Gastrocnemius medialis (tissue), 4 donors: ENCODE data around the gene AHNAK2. TPM values are rescaled to one million over a fixed set of nuclear protein-coding genes. Genes with fewer than 3 reads are reported as not detected.

ENCODE experiments used
- ATAC-seq, 2 donors: fragments of 150-250 bp; one replicate each; pipeline ENCODE4 v1.9.1; 2016
- DNase-seq, 2 donors: peaks; one replicate each; pipeline ENCODE4 v3.0.0-alpha.2; 2019
- H3K27ac ChIP-seq, 4 donors: fragments of 200-600 bp; sonication (generic); 1 replicate in 1 of 4; 2 replicates in 3 of 4; pipeline ENCODE4 v1.5.1; 2016 to 2018; ENCODE audit warnings: mild to moderate bottlenecking in 2 of 4, moderate library complexity in 1 of 4
- H3K27me3 ChIP-seq, 3 donors: fragments of 200-600 bp; sonication (generic) in 2 of 3; 1 replicate in 1 of 3; 2 replicates in 2 of 3; pipeline versions ENCODE4 v1.5.1 to v1.6.0; 2016 to 2019; ENCODE audit warnings: mild to moderate bottlenecking in 1 of 3, moderate library complexity in 1 of 3
- H3K36me3 ChIP-seq, 2 donors: fragments of 200-600 bp; sonication (generic) in 1 of 2; one replicate each; pipeline ENCODE4 v1.5.1; 2017 to 2018
- H3K4me1 ChIP-seq, 2 donors: fragments of 200-600 bp; sonication (generic) in 1 of 2; one replicate each; pipeline ENCODE4 v1.5.1; 2016 to 2017; ENCODE audit warnings: mild to moderate bottlenecking in 2 of 2
- H3K4me3 ChIP-seq, 4 donors: fragments of 200-600 bp; sonication (generic) in 3 of 4; 1 replicate in 1 of 4; 2 replicates in 3 of 4; pipeline ENCODE4 v1.5.1; 2016 to 2019; ENCODE audit warnings: mild to moderate bottlenecking in 2 of 4
- H3K9me3 ChIP-seq, 3 donors: fragments of 200-600 bp; sonication (generic) in 2 of 3; 1 replicate in 1 of 3; 2 replicates in 2 of 3; pipeline ENCODE4 v1.5.1; 2016 to 2019
- CTCF ChIP-seq, 5 experiments: fragments of 450-650 bp in 3 of 5; fragments of 200-600 bp in 2 of 5; sonication (generic) in 2 of 5; IDR thresholded peaks in 4 of 5; conservative IDR thresholded peaks in 1 of 5; 1 replicate in 4 of 5; 2 replicates in 1 of 5; pipeline ENCODE4 v1.5.1; 2016 to 2019; ENCODE audit warnings: antibody characterized with exemption in 5 of 5, mild to moderate bottlenecking in 3 of 5, moderate library complexity in 3 of 5
- POLR2A ChIP-seq, 2 donors: fragments of 450-650 bp; IDR thresholded peaks; one replicate each; pipeline ENCODE4 v1.6.1; 2017; ENCODE audit warnings: antibody characterized with exemption in 2 of 2, mild to moderate bottlenecking in 2 of 2, moderate library complexity in 2 of 2
- in situ Hi-C, 4 donors: fragments of 200-750 bp; cut with MboI; loops; one replicate each; pipeline versions ENCODE4 v1.15.0 to v1.8.0; 2017; ENCODE audit warnings: low sequenced_read_pairs in 4 of 4
- intact Hi-C: fragments of 100-400 bp; cut with DNase I; formaldehyde crosslinking; loops from one replicate; pipeline ENCODE4 v1.15.1; 2023; ENCODE audit warnings: low total_unique reads
- total RNA-seq, 4 donors: library from RNA; depleted of rRNA; stranded (reverse); fragments of >200 nt; gene quantifications; one replicate each; pipeline versions ENCODE4 v1.1.0 to v1.2.3, GENCODE V29; 2016

The AHNAK2 gene
- total RNA-seq, 4 donors from 2014 or later = 2.0 to 8.6 (median 3.4) TPM

GRCh38 chr14:104991896-104992230, 13.7 kb upstream of the AHNAK2 start:
- Histone ChIP-seq H3K4me3 (no peak overlapping the region), H3K4me1 (no peaks in the 10 kb centered on the region), H3K9me3 (no peaks in the 10 kb centered on the region), H3K27me3 (no peaks in the 10 kb centered on the region), H3K27ac (no peak overlapping the region), H3K36me3 (no peaks in the 10 kb centered on the region)
- DNase-seq = no peak
- in situ Hi-C loops = no loop called here
- ATAC-seq = no peak
- intact Hi-C loops = no loop called here
- TF ChIP-seq CTCF (IDR thresholded peaks at IDR 0.05 in 4 of 5, conservative IDR thresholded peaks at IDR 0.05 in 1 of 5) = no peak
- TF ChIP-seq POLR2A (IDR thresholded peaks at IDR 0.05) = no peak

- Histone ChIP-seq H3K4me1 (peaks cover 7 to 9% of the 10 kb centered on the region in 2 donors), H3K36me3 (no peaks in the 10 kb centered on the region), H3K9me3 (no peaks in the 10 kb centered on the region), H3K27ac (no peak overlapping the region), H3K4me3 (no peak overlapping the region), H3K27me3 (no peaks in the 10 kb centered on the region)
- TF ChIP-seq CTCF (IDR thresholded peaks at IDR 0.05 in 4 of 5, conservative IDR thresholded peaks at IDR 0.05 in 1 of 5) (no peak), POLR2A (IDR thresholded peaks at IDR 0.05) (no peak)
- in situ Hi-C loops = no loop called here
- intact Hi-C loops = loop anchor here (5.0 to 10.0 kb wide), 2 partner anchors 175 to 193 kb away; partner anchors contain the start of genes AKT1 and JAG2
- DNase-seq (no peak), ATAC-seq (no peak)
Measured at GRCh38 chr14:104989951-104990303, 11.8 kb upstream of the AHNAK2 start.

- Histone ChIP-seq H3K4me1 (peaks cover 7 to 9% of the 10 kb centered on the region in 2 donors), H3K27ac (no peak overlapping the region), H3K4me3 (no peak overlapping the region), H3K27me3 (no peaks in the 10 kb centered on the region), H3K9me3 (no peaks in the 10 kb centered on the region), H3K36me3 (no peaks in the 10 kb centered on the region)
- in situ Hi-C loops (no loop called here), intact Hi-C loops (loop anchor here (5.0 to 10.0 kb wide), 2 partner anchors 175 to 192 kb away; partner anchors contain the start of genes AKT1 and JAG2)
- ATAC-seq (no peak), DNase-seq (no peak)
- TF ChIP-seq CTCF (IDR thresholded peaks at IDR 0.05 in 4 of 5, conservative IDR thresholded peaks at IDR 0.05 in 1 of 5) = no peak
- TF ChIP-seq POLR2A (IDR thresholded peaks at IDR 0.05) = no peak
Measured at GRCh38 chr14:104989236-104989950, 11.2 kb upstream of the AHNAK2 start.

- in situ Hi-C loops (no loop called here), intact Hi-C loops (loop anchor here (5.0 to 10.0 kb wide), 2 partner anchors 178 to 189 kb away; partner anchors contain the start of genes AKT1 and JAG2)
- TF ChIP-seq CTCF (IDR thresholded peaks at IDR 0.05 in 4 of 5, conservative IDR thresholded peaks at IDR 0.05 in 1 of 5) = no peak
- no peak for TF ChIP-seq POLR2A (IDR thresholded peaks at IDR 0.05)
- DNase-seq (no peak), ATAC-seq (no peak)
- Histone ChIP-seq H3K36me3 (no peaks in the 10 kb centered on the region), H3K4me1 (peaks cover 7 to 9% of the 10 kb centered on the region in 2 donors), H3K27ac (no peak overlapping the region), H3K9me3 (no peaks in the 10 kb centered on the region), H3K4me3 (peak overlapping the region; percentile 67 to 90 (median 79)), H3K27me3 (no peaks in the 10 kb centered on the region)
Measured at GRCh38 chr14:104986487-104987164, 8.5 kb upstream of the AHNAK2 start.
